ENCODE data around the gene XBP1. TPM values are rescaled to one million over a fixed set of nuclear protein-coding genes. Genes with fewer than 3 reads are reported as not detected.

Gene XBP1
- total and polyA plus RNA-seq, 2 donors (not counting 3 experiments of a cell fraction or from before 2014, with no cell fraction given), result 90.4 to 102 TPM

GRCh38 chr22:28761449-28761755, 39.0 kb downstream of the XBP1 start:
- H3K4me2 ChIP-seq (ENCODE audit: insufficient read depth, low read length), result no peak overlapping the region
- no peak for DNase-seq (ENCODE audit: low read depth, low spot score)
- H3K27me3 ChIP-seq (ENCODE audit: control insufficient read depth in 2 of 2, insufficient read depth in 2 of 2, low read length in 2 of 2), result no peaks in the 10 kb centered on the region
- CTCF ChIA-PET, result interaction anchor here (1.4 kb wide), 2 partner anchors 8 to 9 kb away, joined by 4 read pairs; no protein-coding TSS in a partner anchor
- H3K4me3 ChIP-seq (replicated peaks in 1 of 3; ENCODE audit: insufficient read depth in 1 of 3, low read depth in 1 of 3, low read length in 3 of 3), result no peak overlapping the region
- H2AFZ ChIP-seq (ENCODE audit: low read depth, low read length), result no peak overlapping the region
- dilution Hi-C loops (cut with MboI; ENCODE audit: extremely low pct_ligation_motif_present, low sequenced_read_pairs), result no loop called here
- no peaks in the 10 kb centered on the region for H4K20me1 ChIP-seq (replicated peaks; ENCODE audit: control insufficient read depth, extremely low read depth, insufficient read depth, low read length)
- no peaks in the 10 kb centered on the region for H3K9me1 ChIP-seq (replicated peaks; ENCODE audit: control insufficient read depth, extremely low read depth, insufficient read depth, low read length)
- BruUV-seq (replicated peaks), result no TSS peak
- H3K27ac ChIP-seq (ENCODE audit: insufficient read depth, low read depth, low read length), result no peak overlapping the region
- H3K9me3 ChIP-seq (replicated peaks; ENCODE audit: control insufficient read depth, insufficient read depth, low read length), result no peaks in the 10 kb centered on the region
- H3K9ac ChIP-seq (replicated peaks; ENCODE audit: extremely low read depth, insufficient read depth, low read length), result no peak overlapping the region
- no peaks in the 10 kb centered on the region for H3K36me3 ChIP-seq (ENCODE audit: control insufficient read depth in 2 of 2, extremely low read depth in 1 of 2, insufficient read depth in 2 of 2, low read length in 2 of 2)
- H3K79me2 ChIP-seq (ENCODE audit: control insufficient read depth, insufficient read depth, low read length), result no peaks in the 10 kb centered on the region
- intact Hi-C loops (cut with micrococcal nuclease), result no loop called here
- no peak for FAIRE-seq
- TF ChIP-seq EZH2 (IDR thresholded peaks at IDR 0.05; ENCODE audit: borderline replicate concordance, low read depth, low read length, severe bottlenecking) (no peak), FOS (IDR thresholded peaks at IDR 0.05; ENCODE audit: borderline replicate concordance, insufficient read depth, low read length) (no peak), JUN (IDR thresholded peaks at IDR 0.05; ENCODE audit: borderline replicate concordance, insufficient read depth, insufficient read length, low read depth) (no peak), MAX (IDR thresholded peaks at IDR 0.05; ENCODE audit: insufficient read depth, insufficient read length) (no peak), POLR2A (IDR thresholded peaks at IDR 0.05; ENCODE audit: low read depth, low read length) (no peak), POLR2AphosphoS5 (IDR thresholded peaks at IDR 0.05; ENCODE audit: insufficient read depth, low read depth, low read length) (no peak), MYC (IDR thresholded peaks at IDR 0.05; ENCODE audit: low read depth, low read length) (no peak), GATA2 (IDR thresholded peaks at IDR 0.05; ENCODE audit: insufficient read depth, insufficient read length, low read depth, low read length) (no peak)
- TF ChIP-seq, protein P1, sequence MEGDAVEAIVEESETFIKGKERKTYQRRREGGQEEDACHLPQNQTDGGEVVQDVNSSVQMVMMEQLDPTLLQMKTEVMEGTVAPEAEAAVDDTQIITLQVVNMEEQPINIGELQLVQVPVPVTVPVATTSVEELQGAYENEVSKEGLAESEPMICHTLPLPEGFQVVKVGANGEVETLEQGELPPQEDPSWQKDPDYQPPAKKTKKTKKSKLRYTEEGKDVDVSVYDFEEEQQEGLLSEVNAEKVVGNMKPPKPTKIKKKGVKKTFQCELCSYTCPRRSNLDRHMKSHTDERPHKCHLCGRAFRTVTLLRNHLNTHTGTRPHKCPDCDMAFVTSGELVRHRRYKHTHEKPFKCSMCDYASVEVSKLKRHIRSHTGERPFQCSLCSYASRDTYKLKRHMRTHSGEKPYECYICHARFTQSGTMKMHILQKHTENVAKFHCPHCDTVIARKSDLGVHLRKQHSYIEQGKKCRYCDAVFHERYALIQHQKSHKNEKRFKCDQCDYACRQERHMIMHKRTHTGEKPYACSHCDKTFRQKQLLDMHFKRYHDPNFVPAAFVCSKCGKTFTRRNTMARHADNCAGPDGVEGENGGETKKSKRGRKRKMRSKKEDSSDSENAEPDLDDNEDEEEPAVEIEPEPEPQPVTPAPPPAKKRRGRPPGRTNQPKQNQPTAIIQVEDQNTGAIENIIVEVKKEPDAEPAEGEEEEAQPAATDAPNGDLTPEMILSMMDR (IDR thresholded peaks at IDR 0.05; ENCODE audit: extremely low read depth in 1 of 2, insufficient read depth in 1 of 2, low read depth in 1 of 2, low read length in 2 of 2), result no peak
- POLR2A ChIA-PET, result no interaction called here
- no peaks in the 10 kb centered on the region for H3K4me1 ChIP-seq (ENCODE audit: control insufficient read depth, extremely low read depth, insufficient read depth, low read length)

Measured in endothelial cell of umbilical vein (primary cell).